Smooth muscle cell of bladder (primary cell): ENCODE results near the gene FILIP1L. TPM values are rescaled to one million over a fixed set of nuclear protein-coding genes. Genes with fewer than 3 reads are reported as not detected.

Experiments used
- total RNA-seq: library from RNA; depleted of rRNA; stranded (reverse); fragments of >200 nt; gene quantifications from 2 replicates; pipeline ENCODE4 v1.2.3, GENCODE V29; 2014

Gene FILIP1L
- 42.3 and 74.7 TPM in 2 replicates for total RNA-seq

DNA sequence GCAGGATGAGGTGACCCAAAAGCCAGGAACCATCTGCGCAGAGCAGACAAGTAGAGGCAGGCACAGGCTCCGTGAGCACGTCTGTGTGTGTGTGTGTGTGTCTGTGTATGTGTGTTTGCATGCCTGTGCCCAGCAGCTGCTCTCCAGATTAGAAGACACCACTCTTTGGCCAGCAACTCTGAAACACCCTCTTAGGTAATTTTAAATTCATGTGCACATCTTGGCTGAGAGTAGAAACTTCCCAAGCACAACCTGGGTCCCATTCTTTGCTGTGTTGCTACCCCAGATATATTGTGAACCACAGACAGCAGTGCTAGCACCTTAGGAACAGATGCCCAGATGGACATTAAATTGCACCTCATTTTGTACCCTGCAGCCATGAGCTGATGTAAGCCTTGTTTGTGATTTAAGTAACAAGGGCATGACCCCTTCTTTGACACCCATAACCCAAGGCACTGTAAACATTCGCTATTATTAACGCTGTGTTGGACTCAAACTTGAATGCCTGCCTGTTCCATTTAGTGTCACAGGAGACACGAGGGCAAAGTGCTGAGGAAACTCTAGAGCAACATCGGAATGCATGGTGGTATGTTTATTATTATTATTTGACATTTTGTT, at the start of gene FILIP1L:
FILIP1L (minus strand) TSS at position 89 of the 618 bp plus-strand sequence.

DNA sequence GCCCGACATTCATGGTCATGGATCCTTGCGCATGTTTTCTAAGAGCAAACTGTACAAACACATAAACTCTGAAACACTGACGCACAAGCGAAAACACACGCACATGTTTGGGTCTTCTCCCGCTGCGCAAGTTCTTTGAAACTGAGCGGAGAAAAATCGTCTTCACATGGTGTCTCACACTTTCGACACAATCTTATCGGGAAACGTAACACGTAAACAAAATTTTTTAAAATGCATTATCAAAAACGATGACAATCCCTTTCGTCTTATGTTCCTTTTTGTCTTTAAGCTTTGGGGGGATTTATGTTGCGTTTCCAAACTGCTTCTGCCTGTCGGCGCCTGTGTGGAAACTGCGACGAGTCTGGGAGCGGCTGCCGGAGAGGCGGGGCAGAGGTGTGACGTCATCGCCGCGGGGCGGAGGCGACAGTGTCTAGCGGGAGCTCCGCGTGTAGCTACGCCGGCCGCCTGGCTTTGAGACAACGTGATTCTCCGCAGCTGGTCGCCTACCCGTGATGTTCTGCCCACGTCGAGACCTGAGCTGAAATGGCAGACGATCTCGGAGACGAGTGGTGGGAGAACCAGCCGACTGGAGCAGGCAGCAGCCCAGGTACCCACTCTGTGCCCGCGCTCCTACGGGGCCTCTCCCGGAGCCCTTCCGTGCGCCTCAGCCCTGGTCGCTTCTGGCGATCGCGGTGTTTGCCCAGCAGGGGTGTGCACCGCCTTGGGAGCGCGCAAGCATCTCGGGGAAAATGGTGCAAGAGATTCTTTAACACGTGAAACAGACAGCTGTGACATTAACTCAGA, 296.7 kb downstream of the FILIP1L start, which contains the start of gene CMSS1:
CMSS1 (plus strand) TSS at position 426 of the 804 bp plus-strand sequence.

Other genes with a start within 250 kb of the FILIP1L start
- gene TBC1D23, start 146.5 kb upstream of the FILIP1L start, total RNA-seq, result 84.6 and 85.2 TPM in 2 replicates
- 10.8 and 13.1 TPM in 2 replicates for gene NIT2, start 220.3 kb upstream of the FILIP1L start, total RNA-seq